Lung (tissue), 12 donors: Measurements from ENCODE around the gene CAMK2B. TPM values are rescaled to one million over a fixed set of nuclear protein-coding genes. Genes with fewer than 3 reads are reported as not detected.

Experiments
- ATAC-seq: fragments of 200-7000 bp; cut with Tn5 transposase; one replicate; pipeline ENCODE4 v1.9.1; 2020; ENCODE audit warnings: moderate number of reproducible peaks; ENCODE audit not compliant: insufficient read depth, low FRiP score
- DNase-seq, 3 donors: peaks; one replicate each; pipeline ENCODE4 v3.0.0-alpha.2; 2013 to 2017
- H3K27ac ChIP-seq, 2 donors: one replicate each; pipeline ENCODE4 v1.5.1; 2013; ENCODE audit warnings: mild to moderate bottlenecking in 2 of 2, moderate library complexity in 2 of 2, control low read depth in 1 of 2, inconsistent platforms in 1 of 2, low read depth in 1 of 2, low read length in 1 of 2
- H3K27me3 ChIP-seq, 3 donors: one replicate each; pipeline ENCODE4 v1.5.1; 2013; ENCODE audit warnings: low read length in 2 of 3; ENCODE audit not compliant: control insufficient read depth in 3 of 3, insufficient read depth in 3 of 3
- H3K36me3 ChIP-seq, 4 donors: one replicate each; pipeline ENCODE4 v1.5.1; 2013; ENCODE audit warnings: low read length in 4 of 4, mild to moderate bottlenecking in 1 of 4, moderate library complexity in 1 of 4; ENCODE audit not compliant: control insufficient read depth in 4 of 4, insufficient read depth in 4 of 4
- H3K4me1 ChIP-seq, 5 donors: one replicate each; pipeline ENCODE4 v1.5.1; 2013; ENCODE audit warnings: low read length in 5 of 5, mild to moderate bottlenecking in 2 of 5, moderate library complexity in 1 of 5; ENCODE audit not compliant: control insufficient read depth in 5 of 5, insufficient read depth in 5 of 5
- H3K4me3 ChIP-seq: one replicate; pipeline ENCODE4 v1.5.1; 2013; ENCODE audit warnings: mild to moderate bottlenecking, control low read depth, moderate library complexity
- H3K9ac ChIP-seq, 2 donors: one replicate each; pipeline ENCODE4 v1.5.1; 2013; ENCODE audit warnings: low read length in 2 of 2, control low read depth in 1 of 2; ENCODE audit not compliant: insufficient read depth in 1 of 2
- H3K9me3 ChIP-seq, 4 donors: one replicate each; pipeline ENCODE4 v1.5.1; 2013; ENCODE audit warnings: low read length in 3 of 4, mild to moderate bottlenecking in 1 of 4, moderate library complexity in 1 of 4; ENCODE audit not compliant: control insufficient read depth in 4 of 4, insufficient read depth in 3 of 4
- WGBS, 2 donors: extraction: QIAGEN DNeasy Blood & Tissue Kit; methylation state at CpG; one replicate each; pipeline ENCODE4 v1.1.7; 2013; 5-methylcytosine and 5-hydroxymethylcytosine counted together
- polyA plus RNA-seq, 2 donors: library from polyadenylated mRNA; stranded (reverse); fragments of 200-250 nt; gene quantifications; one replicate each; pipeline ENCODE4 v1.2.1, GENCODE V29; 2013
- total RNA-seq, 2 donors: library from RNA; depleted of rRNA in 1 of 2; stranded (reverse); fragments of >200 nt in 1 of 2; gene quantifications; one replicate each; pipeline ENCODE4 v1.2.1, GENCODE V29; 2014 to 2021
- TF ChIP-seq, protein P1 (sequence below): IDR thresholded peaks from 2 replicates; pipeline ENCODE4 v1.5.1; 2012; ENCODE audit warnings: mild to moderate bottlenecking; ENCODE audit errors: control extremely low read depth, extremely low read depth
- donor health status: control.
- donor health status: control.
- donor health status: Bipolar disorder and iron deficiency.
- donor health status: healthy.
- donor health status: DM: yes; HTN: yes; CAD: no.

Gene CAMK2B
- total and polyA plus RNA-seq, 4 donors: 0.12 to 0.80 (median 0.33) TPM

DNA sequence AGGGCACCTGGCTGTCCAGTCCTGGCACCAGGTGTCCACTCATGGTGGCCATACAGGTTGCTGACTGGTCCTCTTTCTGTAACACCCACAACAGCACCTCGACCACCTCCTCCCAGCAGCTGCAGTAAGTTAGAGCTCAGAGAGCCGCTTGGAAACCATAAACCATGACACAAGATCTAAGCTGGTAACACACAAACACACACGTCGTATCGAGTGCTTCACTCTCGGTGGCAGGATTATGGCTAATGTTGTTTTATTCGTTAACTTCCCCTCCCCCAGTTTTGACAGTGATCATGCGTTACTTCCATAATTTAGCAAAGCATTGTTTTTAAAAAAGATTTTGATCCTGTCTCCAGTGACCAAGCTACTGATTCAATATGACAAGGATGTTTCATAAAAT lies 59.7 kb downstream of the CAMK2B start:
- H3K27ac ChIP-seq: no peak overlapping the region
- H3K4me3 ChIP-seq: no peak overlapping the region
- H3K27me3 ChIP-seq: peaks cover 0 to 5% (median 0%) of the 10 kb centered on the region in 3 donors
- H3K4me1 ChIP-seq: peaks cover 0 to 17% (median 3%) of the 10 kb centered on the region in 5 donors
- ATAC-seq (no peak), DNase-seq (no peak)
- no peaks in the 10 kb centered on the region for H3K36me3 ChIP-seq
- H3K9ac ChIP-seq: no peak overlapping the region
- TF ChIP-seq, protein P1, sequence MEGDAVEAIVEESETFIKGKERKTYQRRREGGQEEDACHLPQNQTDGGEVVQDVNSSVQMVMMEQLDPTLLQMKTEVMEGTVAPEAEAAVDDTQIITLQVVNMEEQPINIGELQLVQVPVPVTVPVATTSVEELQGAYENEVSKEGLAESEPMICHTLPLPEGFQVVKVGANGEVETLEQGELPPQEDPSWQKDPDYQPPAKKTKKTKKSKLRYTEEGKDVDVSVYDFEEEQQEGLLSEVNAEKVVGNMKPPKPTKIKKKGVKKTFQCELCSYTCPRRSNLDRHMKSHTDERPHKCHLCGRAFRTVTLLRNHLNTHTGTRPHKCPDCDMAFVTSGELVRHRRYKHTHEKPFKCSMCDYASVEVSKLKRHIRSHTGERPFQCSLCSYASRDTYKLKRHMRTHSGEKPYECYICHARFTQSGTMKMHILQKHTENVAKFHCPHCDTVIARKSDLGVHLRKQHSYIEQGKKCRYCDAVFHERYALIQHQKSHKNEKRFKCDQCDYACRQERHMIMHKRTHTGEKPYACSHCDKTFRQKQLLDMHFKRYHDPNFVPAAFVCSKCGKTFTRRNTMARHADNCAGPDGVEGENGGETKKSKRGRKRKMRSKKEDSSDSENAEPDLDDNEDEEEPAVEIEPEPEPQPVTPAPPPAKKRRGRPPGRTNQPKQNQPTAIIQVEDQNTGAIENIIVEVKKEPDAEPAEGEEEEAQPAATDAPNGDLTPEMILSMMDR: no peak
- WGBS, 2 donors: 87 to 90% methylated on average over 8 of the region's 8 CpGs
- H3K9me3 ChIP-seq: no peaks in the 10 kb centered on the region

DNA sequence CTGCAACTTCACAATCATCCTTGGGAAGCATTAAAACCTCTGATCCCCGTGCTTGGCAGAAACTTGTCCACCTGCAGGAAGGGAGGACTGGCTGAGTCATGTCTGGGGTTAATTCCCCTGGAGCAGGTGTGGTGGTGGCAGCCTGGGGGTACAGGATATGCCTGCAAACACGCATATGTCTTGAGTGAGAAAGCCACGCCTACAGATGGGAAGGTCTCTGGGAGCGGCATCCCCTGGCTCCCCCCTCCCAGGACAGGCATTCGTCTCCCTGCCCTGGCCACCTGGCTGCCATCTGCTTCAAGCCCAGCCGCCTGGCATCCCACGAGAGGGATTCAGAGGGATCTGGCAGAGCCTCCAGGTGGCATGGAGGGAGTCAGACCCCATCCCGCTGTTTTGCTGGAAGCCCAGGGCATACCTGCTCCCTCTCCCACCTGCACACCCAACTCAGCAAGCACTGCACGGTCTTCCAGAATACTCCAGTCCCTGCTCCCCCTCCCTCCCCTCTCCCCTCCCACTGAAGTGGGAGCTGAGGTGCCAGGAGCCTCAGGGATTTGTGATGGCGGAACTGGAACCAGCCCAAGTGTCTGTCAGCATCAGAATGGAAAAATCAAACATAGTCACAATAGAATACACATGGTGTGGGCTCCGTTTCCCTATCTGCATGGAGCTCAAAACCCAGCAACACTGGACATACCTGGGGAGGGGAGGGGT lies 61.0 kb downstream of the CAMK2B start:
- H3K27ac ChIP-seq: no peak overlapping the region
- peaks cover under 1 to 25% (median 5%) of the 10 kb centered on the region in 5 donors for H3K4me1 ChIP-seq
- no peak overlapping the region for H3K9ac ChIP-seq
- DNase-seq (peak in 2 of 3 donors; percentile 36 to 50), ATAC-seq (no peak)
- WGBS, 2 donors: 46 to 49% methylated on average over 11 of the region's 11 CpGs
- H3K36me3 ChIP-seq: no peaks in the 10 kb centered on the region
- no peaks in the 10 kb centered on the region for H3K9me3 ChIP-seq
- H3K27me3 ChIP-seq: peaks cover 0 to 5% (median 0%) of the 10 kb centered on the region in 3 donors
- TF ChIP-seq, protein P1: no peak
- H3K4me3 ChIP-seq: no peak overlapping the region

DNA sequence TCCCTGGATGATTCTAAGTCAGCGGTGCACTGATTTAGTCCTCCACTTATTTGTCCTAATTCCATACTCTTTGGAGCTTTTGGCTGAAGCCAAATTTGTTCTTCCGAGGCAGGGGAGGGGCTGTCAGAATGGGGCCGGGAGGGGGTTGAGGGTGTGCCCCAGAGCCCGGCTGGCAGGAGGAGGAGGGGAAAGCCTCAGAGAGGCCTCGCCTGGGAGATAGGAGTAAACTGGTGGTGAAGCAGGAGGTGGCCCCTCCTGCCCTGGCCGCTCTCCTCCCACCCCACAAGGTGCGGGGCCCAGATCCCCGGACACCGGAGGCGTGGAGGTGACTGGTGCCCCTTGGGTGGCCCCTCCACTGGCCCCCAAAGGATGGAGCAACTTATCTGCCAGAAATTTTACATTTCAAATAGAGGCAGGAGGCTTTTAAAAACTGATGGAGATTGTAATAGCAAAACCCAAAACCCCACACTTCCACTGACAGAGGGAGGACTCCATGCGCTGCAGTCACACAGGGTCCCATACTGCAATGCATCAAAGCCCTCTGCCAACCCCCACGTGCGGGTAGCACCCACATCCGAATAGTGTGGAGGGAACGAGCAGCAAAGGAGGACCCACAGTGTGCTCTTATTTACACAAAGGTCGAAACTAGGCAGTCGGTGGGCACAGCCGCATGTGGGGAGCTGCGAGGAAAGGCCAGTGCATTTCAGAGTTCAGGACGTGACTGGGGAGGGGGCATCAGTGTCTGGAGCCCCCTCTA lies 61.9 kb downstream of the CAMK2B start:
- ATAC-seq (no peak), DNase-seq (peak in 2 of 3 donors; percentile 19 to 36)
- Histone ChIP-seq H3K27ac (peak overlapping the region in 1 of 2 donors; percentile 7), H3K4me3 (no peak overlapping the region), H3K36me3 (no peaks in the 10 kb centered on the region), H3K4me1 (peaks cover 5 to 34% (median 10%) of the 10 kb centered on the region in 5 donors), H3K9ac (no peak overlapping the region), H3K9me3 (no peaks in the 10 kb centered on the region), H3K27me3 (peaks cover 0 to 5% (median 0%) of the 10 kb centered on the region in 3 donors)
- TF ChIP-seq, protein P1: no peak
- WGBS, 2 donors: 72 to 87% methylated on average over 18 to 20 of the region's 20 CpGs
